ENCODE measurements around the gene SH2D3C. TPM values are rescaled to one million over a fixed set of nuclear protein-coding genes. Genes with fewer than 3 reads are reported as not detected.

The SH2D3C gene
- total and polyA plus RNA-seq, 9 of the 15 experiments (the other 6 are each of a cell fraction or from before 2014, with no cell fraction given) = 0.03 to 1.2 (median 0.22) TPM; not detected in 1

DNA sequence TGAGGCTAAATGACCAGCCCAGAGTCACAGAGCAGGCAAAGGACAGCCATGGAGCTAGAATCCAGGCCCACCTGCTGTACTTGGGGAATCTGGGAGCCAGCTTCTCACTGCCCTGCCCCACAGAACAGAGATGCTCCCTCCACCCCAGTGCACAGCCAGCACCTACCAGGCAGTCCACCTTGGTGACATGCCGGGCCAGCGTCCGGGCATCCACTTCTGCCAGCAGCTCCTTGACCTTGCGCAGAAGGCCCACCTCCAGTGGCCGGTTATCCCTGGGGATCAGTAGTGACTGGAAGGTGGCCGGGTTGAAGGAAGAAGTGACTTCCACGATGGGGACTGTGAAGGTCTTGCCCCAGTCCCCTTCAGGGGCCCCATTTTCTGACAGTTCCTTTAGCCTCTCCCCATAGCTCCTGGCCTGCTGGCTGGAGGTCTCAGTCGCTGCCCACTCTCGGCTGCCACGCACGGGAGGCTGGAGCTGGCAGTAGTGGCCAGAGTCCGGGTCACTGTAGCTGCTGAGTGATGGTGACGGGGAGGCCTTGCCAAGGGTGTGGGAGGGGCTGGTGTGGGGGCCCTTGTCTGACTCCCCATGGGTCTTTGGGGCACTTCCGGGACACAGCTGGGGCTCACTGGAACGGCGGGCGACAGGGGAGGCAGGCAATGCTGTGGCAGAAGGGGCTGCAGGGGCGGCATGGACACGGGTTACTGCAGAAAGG, 33.9 kb downstream of the SH2D3C start:
- Histone ChIP-seq H4K20me1 (replicated peaks; ENCODE audit: control insufficient read depth, insufficient read depth, low read length) (peaks cover 4% of the 10 kb centered on the region), H3K27me3 (ENCODE audit: control insufficient read depth in 2 of 2, insufficient read depth in 2 of 2, low read length in 2 of 2) (peaks cover 9 to 29% of the 10 kb centered on the region in 2 experiments; a peak in 3 of 5 replicates), H3K27ac (ENCODE audit: extremely low read depth, low read depth, low read length) (no peak overlapping the region), H3K9me3 (replicated peaks; ENCODE audit: control insufficient read depth, insufficient read depth, low read depth, low read length) (no peaks in the 10 kb centered on the region), H3K9me1 (ENCODE audit: control insufficient read depth, insufficient read depth, low read length) (no peaks in the 10 kb centered on the region), H3K36me3 (ENCODE audit: control insufficient read depth, insufficient read depth, low read length) (no peaks in the 10 kb centered on the region), H2AFZ (ENCODE audit: low read depth, low read length) (no peak overlapping the region), H3K4me2 (ENCODE audit: insufficient read depth, low read length) (no peak overlapping the region), H3K4me1 (replicated peaks in 1 of 2; ENCODE audit: control insufficient read depth in 2 of 2, insufficient read depth in 2 of 2, low read length in 2 of 2) (peaks cover 15 to 53% of the 10 kb centered on the region in 2 experiments), H3K79me2 (ENCODE audit: control insufficient read depth, insufficient read depth, low read length) (no peaks in the 10 kb centered on the region), H3K9ac (ENCODE audit: insufficient read depth in 1 of 2, low read depth in 2 of 2, low read length in 2 of 2) (peak overlapping the region in 1 of 2 experiments; percentile 23; a peak in 1 of 4 replicates), H3K4me3 (no peak overlapping the region)
- no peak for DNase-seq (ENCODE audit: extremely low read depth in 1 of 4, low spot score in 3 of 4)
- intact Hi-C loops (cut with micrococcal nuclease) (no loop called here), in situ Hi-C loops (cut with MboI) (no loop called here)
- no peak for FAIRE-seq
- WGBS (ENCODE audit: insufficient coverage, low coverage, missing lambda C conversion rate) = 67% methylated on average over 14 of the region's 19 CpGs
- no peak for ATAC-seq
- ChIA-PET CTCF (ENCODE audit: low intra/inter-chr PET ratio) (no interaction called here), POLR2A (interaction anchor here (0.6 to 0.9 kb wide), 4 partner anchors 19 to 719 kb away, joined by 3 to 4 read pairs (median 3); no protein-coding TSS in a partner anchor)
- BruUV-seq (replicated peaks) = no TSS peak
- no peak for TF ChIP-seq HDGF (IDR thresholded peaks at IDR 0.05)
- TF ChIP-seq, protein P1, sequence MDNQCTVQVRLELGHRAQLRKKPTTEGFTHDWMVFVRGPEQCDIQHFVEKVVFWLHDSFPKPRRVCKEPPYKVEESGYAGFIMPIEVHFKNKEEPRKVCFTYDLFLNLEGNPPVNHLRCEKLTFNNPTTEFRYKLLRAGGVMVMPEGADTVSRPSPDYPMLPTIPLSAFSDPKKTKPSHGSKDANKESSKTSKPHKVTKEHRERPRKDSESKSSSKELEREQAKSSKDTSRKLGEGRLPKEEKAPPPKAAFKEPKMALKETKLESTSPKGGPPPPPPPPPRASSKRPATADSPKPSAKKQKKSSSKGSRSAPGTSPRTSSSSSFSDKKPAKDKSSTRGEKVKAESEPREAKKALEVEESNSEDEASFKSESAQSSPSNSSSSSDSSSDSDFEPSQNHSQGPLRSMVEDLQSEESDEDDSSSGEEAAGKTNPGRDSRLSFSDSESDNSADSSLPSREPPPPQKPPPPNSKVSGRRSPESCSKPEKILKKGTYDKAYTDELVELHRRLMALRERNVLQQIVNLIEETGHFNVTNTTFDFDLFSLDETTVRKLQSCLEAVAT (IDR thresholded peaks at IDR 0.05) = no peak
- TF ChIP-seq ZBTB40 (IDR thresholded peaks at IDR 0.05) = no peak
- TF ChIP-seq ZBTB40 (CRISPR knock-in tag; IDR thresholded peaks at IDR 0.05) = no peak
- TF ChIP-seq CTBP1 (IDR thresholded peaks at IDR 0.05; ENCODE audit: borderline replicate concordance) = no peak
- TF ChIP-seq ZNF239 (CRISPR knock-in tag; IDR thresholded peaks at IDR 0.05) = no peak
- TF ChIP-seq ARID3B (CRISPR knock-in tag; IDR thresholded peaks at IDR 0.05; ENCODE audit: borderline replicate concordance) = no peak
- TF ChIP-seq, protein P2, sequence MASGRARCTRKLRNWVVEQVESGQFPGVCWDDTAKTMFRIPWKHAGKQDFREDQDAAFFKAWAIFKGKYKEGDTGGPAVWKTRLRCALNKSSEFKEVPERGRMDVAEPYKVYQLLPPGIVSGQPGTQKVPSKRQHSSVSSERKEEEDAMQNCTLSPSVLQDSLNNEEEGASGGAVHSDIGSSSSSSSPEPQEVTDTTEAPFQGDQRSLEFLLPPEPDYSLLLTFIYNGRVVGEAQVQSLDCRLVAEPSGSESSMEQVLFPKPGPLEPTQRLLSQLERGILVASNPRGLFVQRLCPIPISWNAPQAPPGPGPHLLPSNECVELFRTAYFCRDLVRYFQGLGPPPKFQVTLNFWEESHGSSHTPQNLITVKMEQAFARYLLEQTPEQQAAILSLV (tag; IDR thresholded peaks at IDR 0.05) = no peak
- no peak for TF ChIP-seq TAL1 (IDR thresholded peaks at IDR 0.05)

All from K562 (cell line).